ENCODE data around the gene NF1. TPM values are rescaled to one million over a fixed set of nuclear protein-coding genes. Genes with fewer than 3 reads are reported as not detected.

NF1 gene
- total RNA-seq, 2 donors from 2014 or later: 38.5 to 49.1 TPM

GRCh38 chr17:31364012-31364411 is 269.2 kb downstream of the NF1 start:
- no peak overlapping the region for H3K27ac ChIP-seq
- intact Hi-C loops (cut with DNase I): no loop called here
- H3K4me3 ChIP-seq: no peak overlapping the region
- H3K4me1 ChIP-seq: no peaks in the 10 kb centered on the region
- peaks cover 4% of the 10 kb centered on the region for H3K36me3 ChIP-seq
- DNase-seq: no peak
- no peak for TF ChIP-seq CTCF (IDR thresholded peaks at IDR 0.05)
- no peaks in the 10 kb centered on the region for H3K9me3 ChIP-seq
- H3K9ac ChIP-seq (ENCODE audit: low read depth in 2 of 2, low read length in 2 of 2): no peak overlapping the region
- no peaks in the 10 kb centered on the region for H3K27me3 ChIP-seq

GRCh38 chr17:31366088-31366487 is 271.3 kb downstream of the NF1 start:
- TF ChIP-seq CTCF (IDR thresholded peaks at IDR 0.05): no peak

GRCh38 chr17:31369266-31369665 is 274.5 kb downstream of the NF1 start:
- no peak for TF ChIP-seq CTCF (IDR thresholded peaks at IDR 0.05)
- H3K36me3 ChIP-seq: no peaks in the 10 kb centered on the region
- no peak for DNase-seq

More at GRCh38 chr17:31366088-31366487, 271.3 kb downstream of the NF1 start:
- H3K27ac ChIP-seq: no peak overlapping the region
- H3K9me3 ChIP-seq: no peaks in the 10 kb centered on the region
- H3K36me3 ChIP-seq: no peaks in the 10 kb centered on the region
- DNase-seq: no peak
- no peak overlapping the region for H3K9ac ChIP-seq (ENCODE audit: low read depth in 2 of 2, low read length in 2 of 2)
- H3K4me1 ChIP-seq: no peaks in the 10 kb centered on the region
- intact Hi-C loops (cut with DNase I): no loop called here
- H3K27me3 ChIP-seq: no peaks in the 10 kb centered on the region
- no peak overlapping the region for H3K4me3 ChIP-seq

GRCh38 chr17:31371511-31372097 is 276.8 kb downstream of the NF1 start:
- DNase-seq: no peak

More at GRCh38 chr17:31369266-31369665, 274.5 kb downstream of the NF1 start:
- intact Hi-C loops (cut with DNase I): no loop called here
- Histone ChIP-seq H3K27ac (no peak overlapping the region), H3K9me3 (no peaks in the 10 kb centered on the region), H3K27me3 (no peaks in the 10 kb centered on the region), H3K9ac (ENCODE audit: low read depth in 2 of 2, low read length in 2 of 2) (no peak overlapping the region), H3K4me3 (no peak overlapping the region), H3K4me1 (no peaks in the 10 kb centered on the region)

More at GRCh38 chr17:31371511-31372097, 276.8 kb downstream of the NF1 start:
- no peaks in the 10 kb centered on the region for H3K36me3 ChIP-seq
- no peaks in the 10 kb centered on the region for H3K9me3 ChIP-seq
- H3K27me3 ChIP-seq: no peaks in the 10 kb centered on the region
- TF ChIP-seq CTCF (IDR thresholded peaks at IDR 0.05): no peak
- H3K27ac ChIP-seq: no peak overlapping the region
- no peak overlapping the region for H3K9ac ChIP-seq (ENCODE audit: low read depth in 2 of 2, low read length in 2 of 2)
- no peak overlapping the region for H3K4me3 ChIP-seq
- H3K4me1 ChIP-seq: no peaks in the 10 kb centered on the region
- intact Hi-C loops (cut with DNase I): no loop called here

Data from colonic mucosa (tissue), 4 donors.